Activated CD4-positive, alpha-beta memory T cell treated with anti-CD3 and anti-CD28 coated beads, Interleukin-2, amount 10 ng/mL, durations not matched to agents 7 days and 5 days (primary cell): ENCODE measurements around the gene CDK6. TPM values are rescaled to one million over a fixed set of nuclear protein-coding genes. Genes with fewer than 3 reads are reported as not detected.
A peak's percentile ranks its signal among the peaks of the same experiment; 100 is the strongest.

ENCODE experiments used
- CTCF ChIA-PET: fragments of 350-600 bp; sonication (Branson Sonifier 250); formaldehyde crosslinking; loops from one replicate; lab custom pipeline; 2021; ENCODE audit warnings: antibody characterized with exemption, inconsistent platforms; lab: Charles Lee
- POLR2A ChIA-PET: fragments of 350-600 bp; sonication (Branson Sonifier 250); formaldehyde crosslinking; loops from one replicate; lab custom pipeline; 2021; ENCODE audit warnings: antibody characterized with exemption; lab: Charles Lee
- DNase-seq: peaks from one replicate; pipeline ENCODE4 v3.0.0-alpha.2; 2020
- H3K27ac Mint-ChIP-seq: one replicate; pipeline ENCODE4 v1.8.0; 2021; ENCODE audit warnings: mild to moderate bottlenecking, mixed read lengths
- H3K27me3 Mint-ChIP-seq: one replicate; pipeline ENCODE4 v1.8.0; 2021; ENCODE audit warnings: mixed read lengths
- H3K36me3 Mint-ChIP-seq: one replicate; pipeline ENCODE4 v1.8.0; 2021; ENCODE audit warnings: low read depth, mixed read lengths
- H3K4me1 Mint-ChIP-seq: one replicate; pipeline ENCODE4 v1.8.0; 2021; ENCODE audit warnings: mixed read lengths
- H3K4me3 Mint-ChIP-seq: one replicate; pipeline ENCODE4 v1.8.0; 2021; ENCODE audit warnings: mild to moderate bottlenecking, mixed read lengths
- H3K9me3 Mint-ChIP-seq: one replicate; pipeline ENCODE4 v1.8.0; 2021; ENCODE audit warnings: mixed read lengths
- total RNA-seq, 2 experiments: library from RNA; stranded (reverse); gene quantifications; one replicate each; pipeline ENCODE4 v1.2.3, GENCODE V29; 2021

The CDK6 gene
- total RNA-seq, 2 experiments from 2014 or later, result 105 TPM

DNA sequence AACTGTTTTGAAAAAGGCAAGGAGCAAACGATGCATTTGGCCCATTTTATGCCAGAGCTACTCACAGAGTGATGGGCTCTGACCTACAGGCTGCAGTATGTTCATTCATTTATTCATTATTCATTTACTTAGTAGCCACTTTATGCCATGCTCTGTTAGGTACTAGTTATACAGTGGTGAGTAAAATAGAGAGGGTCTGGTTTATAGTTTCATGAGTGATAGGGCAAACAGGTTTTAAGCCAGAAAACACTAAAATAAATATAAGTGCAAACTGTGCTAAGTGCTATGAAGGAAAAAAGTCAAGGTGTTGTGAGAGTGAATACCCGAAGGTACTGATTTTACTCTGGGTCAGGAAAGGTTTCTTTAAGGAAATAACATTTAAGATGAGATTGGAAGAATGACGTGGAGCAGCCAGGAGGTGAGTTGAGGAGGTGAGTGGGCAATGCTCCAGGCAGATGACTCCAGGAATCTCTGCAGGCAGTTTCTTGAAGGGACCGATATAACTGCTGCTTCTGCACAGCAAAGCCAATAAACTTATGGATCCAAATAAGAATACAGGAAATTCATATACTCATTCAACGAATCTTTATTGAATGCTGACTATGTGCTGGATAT, 189.3 kb downstream of the CDK6 start:
- ChIA-PET CTCF (no interaction called here), POLR2A (interaction anchor here (3.5 kb wide), 1 partner anchor 185 kb away, joined by 17 read pairs; no protein-coding TSS in a partner anchor)
- Mint-ChIP-seq H3K9me3 (no peaks in the 10 kb centered on the region), H3K27me3 (no peaks in the 10 kb centered on the region), H3K36me3 (peaks cover 37% of the 10 kb centered on the region), H3K4me1 (peaks cover 84% of the 10 kb centered on the region), H3K27ac (peak overlapping the region; percentile 61), H3K4me3 (no peak overlapping the region)
- DNase-seq, result no peak

DNA sequence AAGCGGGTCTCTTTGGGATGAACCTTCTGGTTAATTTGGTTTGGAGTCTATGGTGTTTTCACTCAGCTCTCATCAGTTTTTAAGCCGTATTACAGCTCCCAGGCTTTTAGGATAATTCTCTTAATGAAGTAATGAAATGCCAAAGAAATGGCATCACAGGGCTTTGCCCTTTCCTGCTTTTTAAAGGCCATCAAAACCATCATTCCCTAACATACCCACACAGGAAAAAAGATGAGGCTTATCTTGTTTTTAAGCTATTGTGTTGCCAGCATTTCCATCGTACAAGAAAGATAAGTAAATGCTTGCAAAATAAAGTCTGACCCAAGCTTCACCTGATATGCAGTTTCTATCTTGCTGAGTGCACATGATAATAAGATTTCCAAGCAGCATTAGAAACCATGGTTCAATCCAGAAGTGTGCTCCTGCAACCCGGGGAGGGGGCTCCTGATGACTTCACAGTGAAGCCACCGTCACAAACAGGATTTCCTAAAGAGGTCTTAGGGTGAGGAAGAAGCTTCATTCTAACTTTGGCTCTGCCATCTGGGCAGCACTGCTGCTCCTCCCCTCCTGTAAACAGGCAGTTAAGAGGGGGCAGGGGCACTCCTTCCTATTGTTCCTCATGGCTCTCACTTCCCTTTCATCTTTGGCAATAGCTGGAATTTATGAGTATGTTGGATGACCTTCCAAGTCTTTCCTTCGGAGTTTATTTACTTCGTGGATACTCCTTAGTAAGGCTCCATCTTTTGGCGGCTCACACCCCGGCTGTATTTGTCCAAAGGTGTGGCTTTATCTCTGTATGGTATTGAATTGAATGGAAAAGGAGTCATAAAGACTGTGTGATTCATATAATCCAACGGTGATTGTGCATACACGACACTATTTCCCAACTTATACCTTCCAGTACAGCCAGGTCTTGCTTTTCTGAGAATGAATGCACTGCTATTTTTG, 191.0 kb downstream of the CDK6 start:
- DNase-seq, result no peak
- POLR2A ChIA-PET, result interaction anchor here (0.6 to 3.5 kb wide), 14 partner anchors 7 to 259 kb away, joined by 3 to 17 read pairs (median 4); partner anchors contain the start of genes CDK6 and FAM133B

DNA sequence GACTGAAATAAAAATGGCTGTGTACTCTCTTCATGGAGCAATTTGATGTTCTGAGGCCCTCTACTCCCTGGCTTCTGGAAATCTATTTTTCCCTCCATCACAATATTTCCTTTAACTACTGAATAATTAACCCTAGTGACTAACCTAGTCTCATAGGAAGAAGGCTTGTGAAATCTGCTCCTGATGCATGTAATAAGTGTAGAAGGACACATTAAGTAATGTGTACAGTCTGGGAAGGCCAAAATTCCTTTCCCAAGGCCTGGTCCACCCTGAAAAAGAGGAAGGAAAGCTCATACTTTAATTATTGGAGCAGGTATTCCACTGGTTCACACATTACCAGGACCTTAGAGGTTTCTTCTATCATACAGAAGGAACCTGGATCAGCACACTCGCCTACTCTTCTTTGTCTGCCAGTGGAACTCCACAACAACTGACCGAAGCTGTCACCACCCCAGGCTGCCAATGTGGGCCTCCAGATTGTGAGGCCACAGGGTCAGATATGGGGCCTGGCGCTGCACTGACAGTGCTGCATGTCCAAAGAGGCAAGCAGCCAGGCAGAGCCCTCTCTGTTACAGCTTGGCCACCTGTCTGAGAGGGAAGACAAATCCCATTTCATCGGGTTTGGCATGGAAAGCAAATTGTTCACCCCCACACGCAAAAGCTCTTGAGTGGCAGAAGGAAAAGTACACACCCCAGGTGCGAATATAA, 191.8 kb downstream of the CDK6 start:
- DNase-seq, result no peak
- peaks cover 33% of the 10 kb centered on the region for H3K36me3 Mint-ChIP-seq
- POLR2A ChIA-PET, result interaction anchor here (1.1 to 3.5 kb wide), 7 partner anchors 8 to 188 kb away, joined by 4 to 17 read pairs (median 7); no protein-coding TSS in a partner anchor
- CTCF ChIA-PET, result interaction anchor here (1.0 kb wide), 1 partner anchor 12 kb away, joined by 3 read pairs; no protein-coding TSS in a partner anchor
- no peaks in the 10 kb centered on the region for H3K9me3 Mint-ChIP-seq
- no peak overlapping the region for H3K4me3 Mint-ChIP-seq
- H3K27ac Mint-ChIP-seq, result peak overlapping the region; percentile 45
- peaks cover 91% of the 10 kb centered on the region for H3K4me1 Mint-ChIP-seq
- no peaks in the 10 kb centered on the region for H3K27me3 Mint-ChIP-seq

More for the DNA sequence above, 191.0 kb downstream of the CDK6 start:
- Mint-ChIP-seq H3K4me3 (no peak overlapping the region), H3K27ac (peak overlapping the region; percentile 61), H3K9me3 (no peaks in the 10 kb centered on the region), H3K4me1 (peaks cover 90% of the 10 kb centered on the region), H3K36me3 (peaks cover 31% of the 10 kb centered on the region), H3K27me3 (no peaks in the 10 kb centered on the region)
- CTCF ChIA-PET, result interaction anchor here (0.6 to 1.2 kb wide), 4 partner anchors 11 to 168 kb away, joined by 3 to 4 read pairs (median 3); no protein-coding TSS in a partner anchor

DNA sequence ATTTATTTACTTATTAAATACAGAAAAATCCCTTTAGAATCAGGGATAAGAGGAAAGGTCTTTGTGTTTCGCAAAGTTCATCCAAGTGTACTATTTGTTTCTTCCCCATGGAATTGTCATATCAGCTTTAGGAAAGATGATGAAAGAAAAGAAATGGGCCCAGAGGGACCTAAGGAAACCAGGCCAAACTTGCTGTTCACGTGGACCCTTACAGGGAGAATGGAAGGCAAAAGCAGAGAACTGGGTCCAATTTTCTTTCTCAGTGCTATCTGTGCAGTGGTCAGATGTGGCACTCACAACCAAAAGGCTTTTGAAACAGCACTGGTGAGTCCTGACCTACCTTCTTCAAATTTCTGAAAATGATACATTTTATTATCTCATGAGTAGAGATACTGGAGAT, 192.6 kb downstream of the CDK6 start:
- Mint-ChIP-seq H3K36me3 (peaks cover 39% of the 10 kb centered on the region), H3K9me3 (no peaks in the 10 kb centered on the region), H3K27me3 (no peaks in the 10 kb centered on the region), H3K4me3 (no peak overlapping the region), H3K4me1 (peaks cover 93% of the 10 kb centered on the region), H3K27ac (peak overlapping the region; percentile 48)
- POLR2A ChIA-PET, result interaction anchor here (1.5 to 4.0 kb wide), 6 partner anchors 9 to 189 kb away, joined by 5 to 34 read pairs (median 6); no protein-coding TSS in a partner anchor
- DNase-seq, result no peak
- CTCF ChIA-PET, result interaction anchor here (1.0 kb wide), 1 partner anchor 12 kb away, joined by 3 read pairs; no protein-coding TSS in a partner anchor

DNA sequence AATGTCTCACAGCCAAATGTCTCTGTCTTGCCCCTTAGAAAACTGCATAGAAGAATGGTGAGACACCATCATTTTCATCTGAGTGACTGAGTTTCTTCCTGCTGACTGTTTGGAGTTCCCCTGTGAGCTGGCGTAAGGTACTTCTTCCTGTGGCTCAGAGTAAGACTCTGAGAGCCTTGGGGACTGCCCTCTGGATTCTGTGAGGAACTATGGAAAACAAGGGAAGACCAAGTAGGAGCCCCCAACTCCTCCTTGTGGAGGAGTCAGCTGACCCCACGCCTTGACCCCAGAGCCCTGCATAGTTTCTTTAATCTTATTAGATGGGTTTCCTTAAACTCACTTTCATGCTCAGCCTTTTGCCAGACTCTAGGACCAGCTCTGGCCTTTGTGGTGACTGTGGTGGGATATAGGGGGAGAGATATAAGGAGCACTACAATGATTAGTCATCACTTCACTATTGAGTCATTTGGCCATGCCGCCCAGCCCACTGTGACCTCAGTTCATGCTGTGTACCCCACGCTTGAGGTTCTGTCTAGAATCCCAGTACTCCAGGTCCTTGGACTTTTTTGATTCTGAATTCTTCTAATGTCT, 194.4 kb downstream of the CDK6 start:
- Mint-ChIP-seq H3K4me3 (peak overlapping the region; percentile 18), H3K36me3 (peaks cover 39% of the 10 kb centered on the region), H3K27me3 (no peaks in the 10 kb centered on the region), H3K4me1 (peaks cover 88% of the 10 kb centered on the region), H3K9me3 (no peaks in the 10 kb centered on the region), H3K27ac (peak overlapping the region; percentile 91)
- ChIA-PET POLR2A (interaction anchor here (1.1 to 4.0 kb wide), 16 partner anchors 10 to 397 kb away, joined by 3 to 34 read pairs (median 5); partner anchors contain the start of genes ANKIB1, FAM133B and KRIT1), CTCF (interaction anchor here (1.3 to 1.6 kb wide), 3 partner anchors 22 to 191 kb away, joined by 4 to 6 read pairs (median 5); no protein-coding TSS in a partner anchor)
- peak; percentile 72 for DNase-seq

DNA sequence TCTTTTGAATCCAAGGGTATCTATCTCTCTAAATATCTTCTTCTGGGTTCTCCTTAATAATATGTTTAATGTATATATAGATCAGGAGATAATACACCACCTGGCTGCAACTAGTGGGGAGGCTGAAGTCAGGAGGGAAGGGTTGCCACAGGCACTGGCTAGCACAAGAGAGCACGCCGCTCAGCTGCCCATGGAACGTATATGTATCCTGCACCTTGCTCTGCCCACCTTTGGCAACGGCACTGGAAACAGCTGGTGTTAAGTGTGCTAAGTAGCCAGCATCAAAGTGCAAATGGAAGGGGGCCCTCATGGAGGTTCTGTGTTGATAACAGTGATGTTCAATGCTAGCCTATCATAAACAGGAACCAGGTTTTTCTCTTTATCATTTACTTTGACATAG, 196.4 kb downstream of the CDK6 start:
- no peak for DNase-seq
- Mint-ChIP-seq H3K9me3 (no peaks in the 10 kb centered on the region), H3K36me3 (peaks cover 37% of the 10 kb centered on the region), H3K27me3 (no peaks in the 10 kb centered on the region), H3K4me1 (peaks cover 82% of the 10 kb centered on the region), H3K27ac (peak overlapping the region; percentile 86), H3K4me3 (no peak overlapping the region)
- POLR2A ChIA-PET, result interaction anchor here (3.1 kb wide), 1 partner anchor 18 kb away, joined by 17 read pairs; no protein-coding TSS in a partner anchor
- CTCF ChIA-PET, result no interaction called here

DNA sequence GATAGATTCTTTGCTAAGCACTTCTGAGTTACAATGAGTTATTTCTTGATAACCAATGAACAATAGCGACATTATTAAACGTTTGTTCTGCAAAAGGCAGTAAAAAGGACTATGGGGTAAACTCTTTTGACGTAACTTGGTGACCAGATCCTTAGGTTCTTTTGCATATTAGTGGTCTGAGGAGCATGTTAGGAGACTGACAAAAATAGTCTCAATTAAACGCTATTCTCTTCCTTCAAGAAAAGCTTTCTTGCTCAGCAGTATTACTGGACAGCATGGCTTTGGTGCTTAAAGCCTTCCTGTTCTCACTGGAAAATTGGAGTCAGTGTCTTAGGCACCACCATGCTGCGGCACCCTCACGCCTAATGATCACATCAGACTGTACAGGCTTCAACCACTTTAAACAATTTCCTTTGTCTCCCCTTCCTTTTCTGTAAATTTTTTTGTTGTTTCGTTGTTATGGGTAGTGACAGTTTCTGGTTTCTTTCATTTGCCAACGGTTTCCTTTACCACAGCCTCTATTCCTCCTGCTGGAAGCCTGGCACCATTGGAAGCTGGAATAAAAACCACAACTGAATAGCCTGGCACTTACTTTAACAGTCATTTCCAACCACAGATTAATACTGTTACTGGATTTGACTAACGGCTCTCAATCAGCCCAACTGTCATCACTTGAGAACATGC, 197.0 kb downstream of the CDK6 start:
- H3K27ac Mint-ChIP-seq, result peak overlapping the region; percentile 86
- POLR2A ChIA-PET, result no interaction called here
- H3K27me3 Mint-ChIP-seq, result no peaks in the 10 kb centered on the region
- H3K9me3 Mint-ChIP-seq, result no peaks in the 10 kb centered on the region
- CTCF ChIA-PET, result no interaction called here
- peak; percentile 43 for DNase-seq
- H3K4me1 Mint-ChIP-seq, result peaks cover 81% of the 10 kb centered on the region
- peak overlapping the region; percentile 53 for H3K4me3 Mint-ChIP-seq
- peaks cover 31% of the 10 kb centered on the region for H3K36me3 Mint-ChIP-seq

DNA sequence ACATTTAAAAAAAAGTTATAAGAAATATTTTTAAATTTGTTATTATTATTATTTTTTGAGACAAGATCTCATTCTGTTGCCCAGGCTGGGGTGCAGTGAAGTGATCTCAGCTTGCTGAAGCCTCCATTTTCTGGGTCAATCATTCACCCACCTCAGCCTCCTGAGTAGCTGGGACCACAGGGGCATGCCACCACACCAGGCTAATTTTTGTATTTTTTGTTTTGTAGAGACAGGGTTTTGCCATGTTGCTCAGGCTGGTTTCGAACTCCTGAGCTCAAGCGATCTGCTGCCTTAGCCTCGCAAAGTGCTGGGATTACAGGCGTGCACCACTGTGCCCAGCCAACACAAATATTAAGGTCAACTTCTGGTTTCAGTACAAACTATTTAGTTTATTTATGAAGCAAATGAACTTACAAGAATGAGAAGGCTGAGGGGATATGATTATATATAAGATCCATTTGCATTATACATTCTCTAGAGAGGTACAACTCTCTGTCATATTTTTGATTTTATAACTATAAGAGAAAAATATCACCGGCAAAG, 200.3 kb downstream of the CDK6 start:
- Mint-ChIP-seq H3K4me3 (no peak overlapping the region), H3K27ac (peak overlapping the region; percentile 41), H3K36me3 (peaks cover 33% of the 10 kb centered on the region), H3K4me1 (peaks cover 81% of the 10 kb centered on the region), H3K27me3 (no peaks in the 10 kb centered on the region), H3K9me3 (no peaks in the 10 kb centered on the region)
- ChIA-PET POLR2A (interaction anchor here (0.7 to 1.8 kb wide), 2 partner anchors 10 to 12 kb away, joined by 3 to 7 read pairs; no protein-coding TSS in a partner anchor), CTCF (no interaction called here)
- no peak for DNase-seq

DNA sequence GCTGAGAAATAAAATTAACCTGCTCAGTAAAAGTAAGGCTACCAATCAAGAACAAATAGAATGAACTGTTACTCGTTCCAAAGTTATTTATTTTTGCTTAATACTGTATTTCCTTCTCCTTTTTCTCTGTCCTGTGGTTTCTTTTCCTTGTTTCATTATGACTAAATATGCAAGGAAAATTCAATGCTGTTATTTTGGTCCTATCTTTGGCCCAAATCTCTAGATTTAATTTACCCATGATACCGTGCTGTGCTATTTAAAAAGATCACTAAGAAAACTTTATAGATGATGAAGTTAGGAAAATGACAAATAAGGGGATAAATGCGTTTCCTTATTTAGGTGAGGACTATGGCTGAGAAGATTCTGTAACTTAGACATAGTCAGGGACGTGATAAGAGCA, 200.8 kb downstream of the CDK6 start:
- POLR2A ChIA-PET, result interaction anchor here (0.7 to 4.2 kb wide), 10 partner anchors 10 to 192 kb away, joined by 3 to 12 read pairs (median 5); partner anchors contain the start of genes PEX1 and RBM48
- Mint-ChIP-seq H3K4me1 (peaks cover 83% of the 10 kb centered on the region), H3K9me3 (peaks cover 1% of the 10 kb centered on the region), H3K36me3 (peaks cover 38% of the 10 kb centered on the region), H3K27me3 (no peaks in the 10 kb centered on the region), H3K27ac (peak overlapping the region; percentile 83), H3K4me3 (peak overlapping the region; percentile 4)
- DNase-seq, result no peak
- CTCF ChIA-PET, result interaction anchor here (1.1 kb wide), 1 partner anchor 197 kb away, joined by 4 read pairs; no protein-coding TSS in a partner anchor

DNA sequence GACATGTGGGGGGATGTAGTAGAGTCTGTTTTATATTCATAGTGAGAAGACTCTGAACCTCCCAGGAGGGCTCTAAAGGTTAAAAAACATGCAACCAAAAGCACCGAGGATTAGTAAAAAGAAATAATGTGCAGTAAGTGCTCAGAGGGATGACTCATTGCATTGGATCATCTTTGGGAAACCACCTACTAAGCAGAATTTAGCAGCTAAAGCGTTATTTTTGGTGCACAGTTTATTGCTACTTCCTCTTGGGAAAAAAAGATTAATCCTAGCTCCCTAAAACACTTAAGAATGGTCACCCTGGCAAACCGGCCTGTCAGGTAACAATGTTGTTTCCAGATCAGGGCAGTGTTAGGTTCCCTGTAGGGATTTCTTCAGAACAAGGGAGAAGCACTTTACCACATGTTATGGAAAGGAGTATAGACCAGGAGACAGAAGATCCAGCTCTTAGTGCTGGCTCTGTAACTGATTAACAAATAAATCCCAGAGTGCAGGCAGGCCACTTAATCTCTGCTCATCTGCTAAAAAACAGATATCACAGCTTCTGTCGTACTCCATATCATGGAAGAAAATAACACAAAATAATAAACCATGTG, 201.4 kb downstream of the CDK6 start:
- Mint-ChIP-seq H3K4me1 (peaks cover 81% of the 10 kb centered on the region), H3K27me3 (no peaks in the 10 kb centered on the region), H3K9me3 (peaks cover 4% of the 10 kb centered on the region), H3K4me3 (peak overlapping the region; percentile 4), H3K36me3 (peaks cover 43% of the 10 kb centered on the region), H3K27ac (peak overlapping the region; percentile 83)
- ChIA-PET CTCF (interaction anchor here (0.7 to 1.1 kb wide), 3 partner anchors 11 to 198 kb away, joined by 3 to 4 read pairs (median 4); no protein-coding TSS in a partner anchor), POLR2A (interaction anchor here (0.8 to 4.2 kb wide), 10 partner anchors 9 to 193 kb away, joined by 3 to 12 read pairs (median 5); partner anchors contain the start of genes PEX1 and RBM48)
- DNase-seq, result no peak
